IPS-NIHi7 (cell line): ENCODE results near the gene HS6ST3.

Experiments used
- DNase-seq: peaks from one replicate; pipeline ENCODE4 v3.0.0; 2012; ENCODE audit warnings: mixed read lengths; ENCODE audit errors: extremely low spot score

HS6ST3 gene

GRCh38 chr13:96783511-96783910 is 693.6 kb downstream of the HS6ST3 start:
- no peak for DNase-seq

GRCh38 chr13:96785986-96786385 is 696.1 kb downstream of the HS6ST3 start:
- DNase-seq, result no peak

GRCh38 chr13:96792188-96792587 is 702.3 kb downstream of the HS6ST3 start:
- no peak for DNase-seq

GRCh38 chr13:96792736-96793403 is 703.0 kb downstream of the HS6ST3 start:
- DNase-seq, result no peak

- no peak for DNase-seq
Observed at GRCh38 chr13:96793404-96793755, 703.5 kb downstream of the HS6ST3 start.

GRCh38 chr13:96794669-96795068 is 704.8 kb downstream of the HS6ST3 start:
- DNase-seq, result no peak

- no peak for DNase-seq
Observed at GRCh38 chr13:96795670-96796069, 705.8 kb downstream of the HS6ST3 start.

GRCh38 chr13:96796091-96796633 is 706.3 kb downstream of the HS6ST3 start:
- DNase-seq, result no peak

GRCh38 chr13:96797136-96797535 is 707.2 kb downstream of the HS6ST3 start:
- no peak for DNase-seq

GRCh38 chr13:96803456-96804100 is 713.7 kb downstream of the HS6ST3 start:
- DNase-seq, result no peak

GRCh38 chr13:96804174-96804573 is 714.3 kb downstream of the HS6ST3 start:
- no peak for DNase-seq

GRCh38 chr13:96806746-96807145 is 716.8 kb downstream of the HS6ST3 start:
- no peak for DNase-seq

- DNase-seq, result no peak
Observed at GRCh38 chr13:96809366-96810096, 719.6 kb downstream of the HS6ST3 start.

- no peak for DNase-seq
Observed at GRCh38 chr13:96810104-96810503, 720.2 kb downstream of the HS6ST3 start.

- no peak for DNase-seq
Observed at GRCh38 chr13:96811049-96811448, 721.1 kb downstream of the HS6ST3 start.

- DNase-seq, result no peak
Observed at GRCh38 chr13:96816261-96816660, 726.4 kb downstream of the HS6ST3 start.

GRCh38 chr13:96816874-96817273 is 727.0 kb downstream of the HS6ST3 start:
- DNase-seq, result peak; percentile 24

- no peak for DNase-seq
Observed at GRCh38 chr13:96817336-96817941, 727.5 kb downstream of the HS6ST3 start.

GRCh38 chr13:96819375-96819774 is 729.5 kb downstream of the HS6ST3 start:
- DNase-seq, result no peak

- DNase-seq, result no peak
Observed at GRCh38 chr13:96821381-96821780, 731.5 kb downstream of the HS6ST3 start.

GRCh38 chr13:96821971-96822370 is 732.1 kb downstream of the HS6ST3 start:
- DNase-seq, result no peak

- DNase-seq, result peak; percentile 72
Observed at GRCh38 chr13:96822895-96823294, 733.0 kb downstream of the HS6ST3 start.
